ENCODE measurements around the gene HIF3A.

The HIF3A gene

GRCh38 chr19:46350029-46350757, 53.4 kb downstream of the HIF3A start:
- Histone ChIP-seq H3K4me1 (peaks cover 6% of the 10 kb centered on the region), H3K4me3 (no peak overlapping the region), H3K27me3 (ENCODE audit: low read depth) (no peaks in the 10 kb centered on the region), H3K9me3 (no peaks in the 10 kb centered on the region), H3K36me3 (replicated peaks) (peaks cover 28% of the 10 kb centered on the region)
- no peak for DNase-seq (ENCODE audit: low spot score in 2 of 2)
- in situ Hi-C loops (cut with MboI; ENCODE audit: low sequenced_read_pairs), result no loop called here

DNA sequence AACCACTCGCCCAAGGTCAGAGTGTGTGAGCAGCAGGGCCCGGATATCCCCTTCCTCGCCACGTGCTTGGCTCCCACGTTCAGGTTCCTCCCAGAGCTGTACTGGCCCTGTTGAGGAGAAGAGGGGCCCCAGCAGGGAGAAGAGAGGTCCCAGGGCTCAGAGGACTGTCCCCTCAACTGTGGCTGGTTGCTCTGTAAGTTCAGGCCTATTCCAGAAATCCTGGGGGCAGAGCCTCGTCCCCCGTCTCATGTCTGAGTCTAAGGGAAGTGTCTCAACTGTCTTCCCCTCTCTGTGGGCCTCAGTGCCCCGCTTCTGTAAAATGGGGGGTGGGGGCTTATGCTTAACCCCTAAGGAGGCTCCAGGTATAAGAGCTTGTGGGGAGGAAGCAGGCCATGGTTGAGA, 53.9 kb downstream of the HIF3A start:
- in situ Hi-C loops (cut with MboI; ENCODE audit: low sequenced_read_pairs), result no loop called here
- Histone ChIP-seq H3K4me3 (no peak overlapping the region), H3K27me3 (ENCODE audit: low read depth) (no peaks in the 10 kb centered on the region), H3K4me1 (peaks cover 6% of the 10 kb centered on the region), H3K36me3 (replicated peaks) (peaks cover 34% of the 10 kb centered on the region), H3K9me3 (no peaks in the 10 kb centered on the region)
- DNase-seq (ENCODE audit: low spot score in 2 of 2), result no peak

DNA sequence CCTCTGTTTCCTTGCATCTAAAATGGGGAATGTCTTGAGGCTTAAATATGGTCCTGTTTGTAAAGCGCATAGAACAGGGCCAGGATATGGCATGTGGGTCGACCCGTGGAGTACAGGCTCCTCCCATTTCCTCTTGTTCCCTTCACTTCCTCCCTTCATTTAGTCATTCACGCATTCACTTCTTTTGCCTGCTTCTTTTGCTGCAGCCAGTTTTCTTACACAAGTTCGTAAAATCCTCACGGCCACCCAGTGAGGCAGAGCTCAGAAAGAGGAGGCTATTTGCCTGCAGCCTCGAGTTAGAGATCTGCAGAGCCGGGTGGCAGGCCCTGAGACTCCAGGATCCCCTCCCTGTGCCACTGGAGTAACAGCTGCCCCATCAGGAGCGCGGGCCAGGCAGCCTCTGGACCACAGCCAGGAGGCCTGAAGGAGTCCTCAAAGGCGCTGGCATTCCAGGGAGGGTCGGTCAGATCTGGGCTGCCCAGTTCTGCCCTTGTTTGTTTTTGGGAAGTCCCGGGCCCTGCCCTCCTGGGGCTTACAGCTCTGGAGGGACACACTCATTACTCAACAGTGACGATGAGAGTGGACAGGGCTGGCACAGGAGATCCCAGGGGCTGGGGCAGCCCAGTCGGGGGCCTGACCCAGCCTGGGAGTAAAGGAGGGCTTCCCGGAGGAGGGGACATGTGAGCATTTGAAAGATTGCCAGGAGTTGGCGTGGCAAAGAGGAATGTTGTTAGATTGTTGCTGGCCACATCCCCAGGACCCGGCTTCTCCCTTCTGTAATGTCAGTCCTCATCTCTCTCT, 54.6 kb downstream of the HIF3A start:
- H3K9me3 ChIP-seq, result no peaks in the 10 kb centered on the region
- peaks cover 41% of the 10 kb centered on the region for H3K36me3 ChIP-seq (replicated peaks)
- in situ Hi-C loops (cut with MboI; ENCODE audit: low sequenced_read_pairs), result no loop called here
- H3K4me3 ChIP-seq, result no peak overlapping the region
- peaks cover 4% of the 10 kb centered on the region for H3K4me1 ChIP-seq
- DNase-seq (ENCODE audit: low spot score in 2 of 2), result no peak
- no peaks in the 10 kb centered on the region for H3K27me3 ChIP-seq (ENCODE audit: low read depth)

GRCh38 chr19:46353730-46354528, 57.1 kb downstream of the HIF3A start:
- no peaks in the 10 kb centered on the region for H3K9me3 ChIP-seq
- H3K36me3 ChIP-seq (replicated peaks), result peaks cover 50% of the 10 kb centered on the region
- DNase-seq (ENCODE audit: low spot score in 2 of 2), result no peak
- in situ Hi-C loops (cut with MboI; ENCODE audit: low sequenced_read_pairs), result no loop called here
- H3K4me1 ChIP-seq, result no peaks in the 10 kb centered on the region
- H3K4me3 ChIP-seq, result no peak overlapping the region
- H3K27me3 ChIP-seq (ENCODE audit: low read depth), result no peaks in the 10 kb centered on the region

GRCh38 chr19:46355234-46356148, 58.6 kb downstream of the HIF3A start:
- no peaks in the 10 kb centered on the region for H3K9me3 ChIP-seq
- DNase-seq (ENCODE audit: low spot score in 2 of 2), result no peak
- in situ Hi-C loops (cut with MboI; ENCODE audit: low sequenced_read_pairs), result no loop called here
- no peaks in the 10 kb centered on the region for H3K4me1 ChIP-seq
- H3K36me3 ChIP-seq (replicated peaks), result peaks cover 53% of the 10 kb centered on the region
- H3K27me3 ChIP-seq (ENCODE audit: low read depth), result no peaks in the 10 kb centered on the region
- no peak overlapping the region for H3K4me3 ChIP-seq

GRCh38 chr19:46356149-46357055, 59.6 kb downstream of the HIF3A start:
- Histone ChIP-seq H3K27me3 (ENCODE audit: low read depth) (no peaks in the 10 kb centered on the region), H3K9me3 (no peaks in the 10 kb centered on the region), H3K4me1 (no peaks in the 10 kb centered on the region), H3K4me3 (no peak overlapping the region), H3K36me3 (replicated peaks) (peaks cover 44% of the 10 kb centered on the region)
- in situ Hi-C loops (cut with MboI; ENCODE audit: low sequenced_read_pairs), result no loop called here
- no peak for DNase-seq (ENCODE audit: low spot score in 2 of 2)

DNA sequence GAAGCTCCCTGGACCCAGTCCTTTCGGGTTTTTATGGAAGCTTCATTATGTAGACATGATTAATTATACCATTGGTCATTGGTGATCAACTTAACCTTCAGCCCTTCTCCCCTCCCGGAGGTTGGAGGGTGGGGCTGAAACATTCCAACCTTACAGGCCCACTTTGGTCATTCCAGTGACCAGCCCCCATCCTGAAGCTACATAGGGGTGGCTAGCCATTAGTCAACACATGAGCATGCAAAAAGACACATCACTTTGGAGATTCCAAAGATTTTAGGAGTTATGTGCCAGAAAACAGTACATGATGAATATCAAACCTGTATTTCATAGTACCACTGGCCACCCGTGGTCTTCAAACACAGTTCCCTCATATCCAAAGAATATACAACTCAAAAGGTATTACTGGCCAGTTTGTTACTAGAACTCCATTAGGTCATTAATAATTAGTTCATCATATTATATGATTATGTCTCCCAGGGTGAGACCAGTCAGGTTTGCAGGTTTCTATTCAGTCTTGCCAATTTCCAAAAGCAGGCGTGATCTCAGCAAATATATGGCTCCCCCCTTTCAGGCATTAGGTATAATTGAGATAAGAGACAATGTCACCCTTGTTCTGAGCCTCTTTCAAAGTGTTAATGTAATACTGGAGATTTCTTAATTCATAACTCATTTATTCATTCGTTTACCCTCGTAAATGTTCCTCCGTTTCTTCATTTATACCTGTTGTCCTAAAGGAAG, 61.2 kb downstream of the HIF3A start:
- no peaks in the 10 kb centered on the region for H3K9me3 ChIP-seq
- in situ Hi-C loops (cut with MboI; ENCODE audit: low sequenced_read_pairs), result no loop called here
- H3K4me1 ChIP-seq, result no peaks in the 10 kb centered on the region
- H3K27me3 ChIP-seq (ENCODE audit: low read depth), result no peaks in the 10 kb centered on the region
- H3K4me3 ChIP-seq, result no peak overlapping the region
- H3K36me3 ChIP-seq (replicated peaks), result peaks cover 46% of the 10 kb centered on the region
- DNase-seq (ENCODE audit: low spot score in 2 of 2), result no peak

GRCh38 chr19:46361915-46362314, 65.1 kb downstream of the HIF3A start:
- no peaks in the 10 kb centered on the region for H3K4me1 ChIP-seq
- H3K9me3 ChIP-seq, result no peaks in the 10 kb centered on the region
- peaks cover 39% of the 10 kb centered on the region for H3K36me3 ChIP-seq (replicated peaks)
- in situ Hi-C loops (cut with MboI; ENCODE audit: low sequenced_read_pairs), result no loop called here
- H3K4me3 ChIP-seq, result no peak overlapping the region
- no peak for DNase-seq (ENCODE audit: low spot score in 2 of 2)
- H3K27me3 ChIP-seq (ENCODE audit: low read depth), result no peaks in the 10 kb centered on the region

GRCh38 chr19:46364359-46364758, 67.5 kb downstream of the HIF3A start:
- Histone ChIP-seq H3K4me3 (no peak overlapping the region), H3K9me3 (no peaks in the 10 kb centered on the region), H3K27me3 (ENCODE audit: low read depth) (no peaks in the 10 kb centered on the region), H3K4me1 (no peaks in the 10 kb centered on the region), H3K36me3 (replicated peaks) (peaks cover 45% of the 10 kb centered on the region)
- in situ Hi-C loops (cut with MboI; ENCODE audit: low sequenced_read_pairs), result no loop called here
- DNase-seq (ENCODE audit: low spot score in 2 of 2), result no peak

DNA sequence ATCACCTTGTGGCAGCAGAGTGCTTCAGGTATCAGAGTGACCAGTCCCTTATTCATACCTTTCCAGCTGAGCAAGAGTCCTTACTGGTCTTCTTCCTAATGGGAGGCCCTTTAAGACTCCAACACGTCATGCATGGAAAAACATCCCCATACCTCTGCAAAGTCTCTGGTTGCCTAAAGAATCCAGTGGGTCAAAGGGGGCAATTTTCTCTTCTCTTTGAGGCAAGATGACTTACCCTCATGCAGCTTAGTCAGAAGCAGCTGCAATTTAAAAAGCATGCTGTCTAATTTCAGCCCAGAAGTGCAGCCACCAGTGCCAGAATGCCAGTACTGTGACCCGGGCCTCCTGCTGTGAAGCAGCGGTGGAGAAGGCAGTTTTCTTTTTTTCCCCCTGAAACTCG, 68.7 kb downstream of the HIF3A start:
- H3K9me3 ChIP-seq, result no peaks in the 10 kb centered on the region
- H3K4me1 ChIP-seq, result no peaks in the 10 kb centered on the region
- no peaks in the 10 kb centered on the region for H3K27me3 ChIP-seq (ENCODE audit: low read depth)
- no peak for DNase-seq (ENCODE audit: low spot score in 2 of 2)
- H3K36me3 ChIP-seq (replicated peaks), result peaks cover 44% of the 10 kb centered on the region
- in situ Hi-C loops (cut with MboI; ENCODE audit: low sequenced_read_pairs), result no loop called here
- H3K4me3 ChIP-seq, result no peak overlapping the region

DNA sequence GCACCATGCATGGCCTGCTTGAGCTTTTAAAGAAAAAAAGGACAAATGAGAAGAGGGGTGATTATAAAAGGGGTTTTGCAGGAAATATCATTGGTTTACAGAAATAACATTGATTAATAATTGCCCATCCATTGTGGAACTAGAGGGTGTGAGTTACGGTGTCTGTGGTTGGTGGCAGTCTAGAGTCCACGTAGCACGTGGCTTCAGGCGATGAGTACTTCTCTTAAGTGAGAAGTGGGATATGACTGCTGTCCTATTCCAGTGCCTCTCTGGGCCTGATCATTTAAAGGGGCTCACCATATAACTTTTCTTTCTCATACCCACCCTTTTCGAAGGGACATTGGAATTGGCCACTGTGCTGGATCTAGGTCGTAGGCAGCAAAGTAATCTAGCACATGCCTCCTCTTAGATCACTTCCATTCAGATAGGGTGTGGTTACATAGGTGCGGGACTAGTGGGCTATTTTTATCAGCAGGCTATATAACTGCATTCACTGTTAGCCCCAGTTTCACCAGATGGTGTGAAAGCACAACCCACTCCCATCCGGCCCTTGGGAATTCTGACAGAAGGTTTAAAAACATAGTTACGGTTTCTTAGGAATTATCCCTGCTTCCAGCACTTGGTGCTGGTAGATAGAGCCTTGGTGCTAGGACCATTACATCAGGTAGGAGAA, 69.9 kb downstream of the HIF3A start:
- DNase-seq (ENCODE audit: low spot score in 2 of 2), result no peak
- H3K9me3 ChIP-seq, result no peaks in the 10 kb centered on the region
- no peak overlapping the region for H3K4me3 ChIP-seq
- in situ Hi-C loops (cut with MboI; ENCODE audit: low sequenced_read_pairs), result no loop called here
- H3K27me3 ChIP-seq (ENCODE audit: low read depth), result no peaks in the 10 kb centered on the region
- peaks cover 51% of the 10 kb centered on the region for H3K36me3 ChIP-seq (replicated peaks)
- no peaks in the 10 kb centered on the region for H3K4me1 ChIP-seq

Measured in HAP-1 (cell line).